B cell (primary cell): ENCODE measurements around the gene SLC12A3. TPM values are rescaled to one million over a fixed set of nuclear protein-coding genes. Genes with fewer than 3 reads are reported as not detected.

Experiments used
- ATAC-seq: fragments of 200-7000 bp; cut with Tn5 transposase; one replicate; pipeline ENCODE4 v1.10.0; 2021; ENCODE audit warnings: low read depth, mild to moderate bottlenecking, moderate number of reproducible peaks, moderate library complexity
- CTCF ChIA-PET: fragments of 350-600 bp; sonication (Branson Sonifier 250); formaldehyde crosslinking; loops from one replicate; lab custom pipeline; 2021; ENCODE audit warnings: antibody characterized with exemption, inconsistent platforms; lab: Charles Lee
- POLR2A ChIA-PET: fragments of 350-600 bp; sonication (Branson Sonifier 250); formaldehyde crosslinking; loops from one replicate; lab custom pipeline; 2021; ENCODE audit warnings: antibody characterized with exemption; lab: Charles Lee
- DNase-seq: peaks from one replicate; pipeline ENCODE4 v3.0.0; 2013
- H2AFZ ChIP-seq: 2 replicates; pipeline ENCODE4 v1.6.1; 2012; ENCODE audit warnings: mild to moderate bottlenecking, low read depth, low read length; ENCODE audit not compliant: insufficient read depth, poor library complexity, severe bottlenecking
- H3K27ac ChIP-seq, 2 donors: 1 replicate in 1 of 2; 2 replicates in 1 of 2; pipeline ENCODE4 v1.5.1; 2012 to 2013; ENCODE audit warnings: low read length in 2 of 2, mild to moderate bottlenecking in 2 of 2, moderate library complexity in 1 of 2
- H3K27me3 ChIP-seq, 4 experiments: fragments of 200-600 bp in 1 of 4; sonication (generic) in 1 of 4; replicated peaks in 1 of 4; 1 replicate in 2 of 4; 2 replicates in 2 of 4; pipeline versions ENCODE4 v1.6.1 to v1.7.0; 2013 to 2016; ENCODE audit warnings: low read length in 3 of 4, mild to moderate bottlenecking in 2 of 4, mixed read lengths in 1 of 4, moderate library complexity in 1 of 4; ENCODE audit not compliant: insufficient read depth in 4 of 4, control insufficient read depth in 3 of 4; ENCODE audit errors: control extremely low read depth in 1 of 4
- H3K36me3 ChIP-seq, 2 experiments: replicated peaks in 1 of 2; 1 replicate in 1 of 2; 2 replicates in 1 of 2; pipeline versions ENCODE4 v1.6.1 to v1.7.1; 2013; ENCODE audit warnings: low read length in 1 of 2; ENCODE audit not compliant: insufficient read depth in 2 of 2, control insufficient read depth in 1 of 2; ENCODE audit errors: control extremely low read depth in 1 of 2, extremely low read depth in 1 of 2
- H3K4me1 ChIP-seq, 2 donors: fragments of 200-600 bp in 1 of 2; sonication (generic) in 1 of 2; 1 replicate in 1 of 2; 2 replicates in 1 of 2; pipeline versions ENCODE4 v1.5.1 to v1.6.1; 2013 to 2017; ENCODE audit warnings: low read length in 2 of 2; ENCODE audit not compliant: control insufficient read depth in 2 of 2, insufficient read depth in 2 of 2
- H3K4me2 ChIP-seq: replicated peaks from 2 replicates; pipeline ENCODE3; 2012; ENCODE audit warnings: mild to moderate bottlenecking, low read depth, low read length; ENCODE audit not compliant: poor library complexity, severe bottlenecking
- H3K4me3 ChIP-seq, 5 experiments: fragments of 200-600 bp in 1 of 5; sonication (generic) in 1 of 5; 1 replicate in 3 of 5; 2 replicates in 2 of 5; pipeline versions ENCODE4 v1.5.1 to v1.7.0; 2011 to 2016; ENCODE audit warnings: low read length in 4 of 5, mild to moderate bottlenecking in 4 of 5, low read depth in 2 of 5, control low read depth in 1 of 5, moderate library complexity in 1 of 5; ENCODE audit not compliant: insufficient read depth in 1 of 5; ENCODE audit errors: control extremely low read depth in 1 of 5, extremely low read depth in 1 of 5
- H3K79me2 ChIP-seq: fragments of 200-600 bp; sonication (generic); one replicate; pipeline ENCODE4 v1.6.0; 2016; ENCODE audit warnings: low read length; ENCODE audit not compliant: control insufficient read depth, insufficient read depth
- H3K9ac ChIP-seq: fragments of 200-600 bp; sonication (generic); 2 replicates; pipeline ENCODE4 v1.6.1; 2017; ENCODE audit warnings: mild to moderate bottlenecking, low read length, moderate library complexity
- H3K9me3 ChIP-seq, 3 donors: one replicate each; pipeline versions ENCODE4 v1.6.1 to v1.7.1; 2013; ENCODE audit warnings: low read length in 2 of 3; ENCODE audit not compliant: control insufficient read depth in 2 of 3, insufficient read depth in 1 of 3; ENCODE audit errors: control extremely low read depth in 1 of 3
- H4K20me1 ChIP-seq: 2 replicates; pipeline ENCODE4 v1.6.0; 2012; ENCODE audit warnings: mild to moderate bottlenecking, low read length; ENCODE audit not compliant: insufficient read depth, control insufficient read depth, poor library complexity, severe bottlenecking
- H3K27ac Mint-ChIP-seq: one replicate; pipeline ENCODE4 v1.8.0; 2021; ENCODE audit warnings: mixed read lengths
- H3K27me3 Mint-ChIP-seq: one replicate; pipeline ENCODE4 v1.8.0; 2021; ENCODE audit warnings: mixed read lengths
- H3K4me1 Mint-ChIP-seq: one replicate; pipeline ENCODE4 v1.8.0; 2021; ENCODE audit warnings: mixed read lengths
- H3K4me3 Mint-ChIP-seq: one replicate; pipeline ENCODE4 v1.8.0; 2021; ENCODE audit warnings: mixed read lengths
- H3K9me3 Mint-ChIP-seq: one replicate; pipeline ENCODE4 v1.8.0; 2022; ENCODE audit warnings: mixed read lengths; ENCODE audit not compliant: insufficient read depth
- CTCF ChIP-seq: fragments of 200-600 bp; IDR thresholded peaks from one replicate; pipeline ENCODE4 v1.8.0; 2022; ENCODE audit warnings: antibody characterized with exemption, mild to moderate bottlenecking
- EZH2 ChIP-seq: IDR thresholded peaks from 2 replicates; pipeline ENCODE4 v1.6.1; 2012; ENCODE audit warnings: borderline replicate concordance, low read depth, mild to moderate bottlenecking, moderate library complexity, low read length; ENCODE audit not compliant: insufficient read depth, poor library complexity, severe bottlenecking
- WGBS: methylation state at CpG from one replicate; pipeline ENCODE4 v1.1.5; 2013; ENCODE audit warnings: missing lambda C conversion rate; ENCODE audit not compliant: insufficient coverage; 5-methylcytosine and 5-hydroxymethylcytosine counted together
- intact Hi-C: fragments of 100-400 bp; cut with micrococcal nuclease; formaldehyde crosslinking; loops from one replicate; pipeline ENCODE4 v1.10.0; 2022
- polyA plus RNA-seq: library from polyadenylated mRNA; depleted of rRNA; stranded (reverse); fragments of >200 nt; gene quantifications from 2 replicates; pipeline ENCODE4 v1.2.3, GENCODE V29; 2012
- total RNA-seq, 2 donors: library from RNA; stranded (reverse); fragments of 120-200 nt in 1 of 2; gene quantifications; 1 replicate in 1 of 2; 2 replicates in 1 of 2; pipeline versions ENCODE4 v1.2.3 to v1.2.4, GENCODE V29; 2013 to 2022

The SLC12A3 gene
- total and polyA plus RNA-seq, 2 donors (not counting 1 experiment from before 2014, with no cell fraction given): 1.3 to 4.9 TPM

- peaks cover 91% of the 10 kb centered on the region for H3K4me1 Mint-ChIP-seq
- H3K4me1 ChIP-seq: peaks cover 71 to 93% of the 10 kb centered on the region in 2 donors
- no peaks in the 10 kb centered on the region for H3K79me2 ChIP-seq
- peak overlapping the region; percentile 79 for H3K4me2 ChIP-seq
- H3K27ac Mint-ChIP-seq: peak overlapping the region; percentile 80
- H3K9me3 ChIP-seq: no peaks in the 10 kb centered on the region
- no peaks in the 10 kb centered on the region for H4K20me1 ChIP-seq
- TF ChIP-seq EZH2 (no peak), CTCF (no peak)
- WGBS: 0% methylated on average over 2 of the region's 5 CpGs
- H3K27me3 ChIP-seq: no peaks in the 10 kb centered on the region
- ChIA-PET POLR2A (interaction anchor here (5.6 kb wide), 1 partner anchor 14 kb away, joined by 108 read pairs; the partner anchor contains the start of gene HERPUD1), CTCF (interaction anchor here (0.8 to 1.7 kb wide), 3 partner anchors 15 to 28 kb away, joined by 3 to 5 read pairs (median 5); partner anchors contain the start of gene HERPUD1)
- H2AFZ ChIP-seq: peak overlapping the region; percentile 40
- H3K36me3 ChIP-seq: no peaks in the 10 kb centered on the region
- H3K27ac ChIP-seq: peak overlapping the region; percentile 98 to 100
- ATAC-seq (peak; percentile 56), DNase-seq (peak; percentile 91)
- peak overlapping the region in 3 of 5 experiments; percentile 13 to 49 (median 30) for H3K4me3 ChIP-seq
- intact Hi-C loops: loop anchor here (1.0 to 10.0 kb wide), 3 partner anchors 15 to 312 kb away; partner anchors contain the start of gene MT2A
- no peaks in the 10 kb centered on the region for H3K27me3 Mint-ChIP-seq
- H3K9me3 Mint-ChIP-seq: peaks cover 3% of the 10 kb centered on the region
- H3K9ac ChIP-seq: peak overlapping the region; percentile 57
- H3K4me3 Mint-ChIP-seq: peak overlapping the region; percentile 64
These were observed 51.8 kb downstream of the SLC12A3 start for GRCh38 chr16:56916571-56917403.
